WERI-Rb-1 (cell line): Measurements from ENCODE around the gene RTEL1.
"Not testable (repeated sequence)": the region's sequence is repeated elsewhere in the genome, so short reads cannot be mapped to it uniquely, and the experiment has no call there.

Source experiments
- DNase-seq: peaks from one replicate; pipeline ENCODE4 v3.0.0-alpha.2; 2020
- H3K27ac ChIP-seq: fragments of 250-450 bp; sonication (Bioruptor Pico); 2 replicates; pipeline ENCODE4 v1.5.1; 2020; ENCODE audit warnings: mild to moderate bottlenecking, moderate library complexity
- H3K27me3 ChIP-seq: fragments of 250-450 bp; sonication (Bioruptor Pico); 2 replicates; pipeline ENCODE4 v1.5.1; 2021; ENCODE audit warnings: mild to moderate bottlenecking, low read depth, moderate library complexity; ENCODE audit not compliant: insufficient read depth, severe bottlenecking
- H3K36me3 ChIP-seq: fragments of 250-450 bp; sonication (Bioruptor Pico); 2 replicates; pipeline ENCODE4 v1.5.1; 2020; ENCODE audit warnings: mild to moderate bottlenecking, moderate library complexity
- H3K4me3 ChIP-seq: 2 replicates; pipeline ENCODE4 v1.5.1; 2011; ENCODE audit warnings: low read depth, mild to moderate bottlenecking, control low read depth, low read length
- H3K9me3 ChIP-seq: fragments of 250-450 bp; sonication (Bioruptor Pico); 2 replicates; pipeline ENCODE4 v1.5.1; 2021; ENCODE audit warnings: mild to moderate bottlenecking, moderate library complexity; ENCODE audit not compliant: severe bottlenecking
- CTCF ChIP-seq: IDR thresholded peaks from 2 replicates; pipeline ENCODE4 v1.5.1; 2011; ENCODE audit warnings: low read depth, mild to moderate bottlenecking, control low read depth, inconsistent platforms, low read length

RTEL1 gene

GRCh38 chr20:63633732-63634131 is 24.4 kb upstream of the RTEL1 start:
- no peaks in the 10 kb centered on the region for H3K27me3 ChIP-seq
- peaks cover 3% of the 10 kb centered on the region for H3K36me3 ChIP-seq
- no peak overlapping the region for H3K4me3 ChIP-seq
- no peaks in the 10 kb centered on the region for H3K9me3 ChIP-seq
- no peak for TF ChIP-seq CTCF
- no peak for DNase-seq
- H3K27ac ChIP-seq = no peak overlapping the region

GRCh38 chr20:63635431-63636141 is 22.5 kb upstream of the RTEL1 start:
- Histone ChIP-seq H3K27me3 (no peaks in the 10 kb centered on the region), H3K9me3 (no peaks in the 10 kb centered on the region), H3K4me3 (no peak overlapping the region), H3K36me3 (no peaks in the 10 kb centered on the region), H3K27ac (no peak overlapping the region)
- no peak for TF ChIP-seq CTCF
- DNase-seq = no peak

GRCh38 chr20:63636752-63637628 is 21.1 kb upstream of the RTEL1 start:
- H3K27ac ChIP-seq = no peak overlapping the region
- H3K36me3 ChIP-seq = peaks cover 3% of the 10 kb centered on the region
- no peak for DNase-seq
- H3K9me3 ChIP-seq = no peaks in the 10 kb centered on the region
- H3K4me3 ChIP-seq = no peak overlapping the region
- TF ChIP-seq CTCF = no peak
- no peaks in the 10 kb centered on the region for H3K27me3 ChIP-seq

GRCh38 chr20:63639093-63639975 is 18.8 kb upstream of the RTEL1 start:
- DNase-seq = no peak
- H3K9me3 ChIP-seq = no peaks in the 10 kb centered on the region
- no peak overlapping the region for H3K27ac ChIP-seq
- H3K27me3 ChIP-seq = no peaks in the 10 kb centered on the region
- peaks cover 5% of the 10 kb centered on the region for H3K36me3 ChIP-seq
- no peak for TF ChIP-seq CTCF
- no peak overlapping the region for H3K4me3 ChIP-seq

GRCh38 chr20:63640086-63640485 is 18.0 kb upstream of the RTEL1 start:
- Histone ChIP-seq H3K9me3 (no peaks in the 10 kb centered on the region), H3K4me3 (no peak overlapping the region), H3K27me3 (no peaks in the 10 kb centered on the region), H3K36me3 (peaks cover 5% of the 10 kb centered on the region), H3K27ac (no peak overlapping the region)
- no peak for DNase-seq
- no peak for TF ChIP-seq CTCF

- not testable (repeated sequence) for H3K27ac ChIP-seq, H3K9me3 ChIP-seq, H3K4me3 ChIP-seq, H3K36me3 ChIP-seq, DNase-seq, H3K27me3 ChIP-seq
Observed at GRCh38 chr20:63640686-63641085, 17.4 kb upstream of the RTEL1 start.
